Erythroblast (primary cell): ENCODE measurements around the gene TREM1.

ENCODE experiments used
- DNase-seq, 2 experiments: peaks; one replicate each; lab custom pipeline; 2025; lab: John Stamatoyannopoulos, UW
- GATA1 ChIP-seq: IDR thresholded peaks from 2 replicates; pipeline ENCODE4 v1.6.1; 2011; ENCODE audit warnings: low read depth, mild to moderate bottlenecking, control low read depth, low read length, moderate library complexity
- POLR2A ChIP-seq: IDR thresholded peaks from 2 replicates; pipeline ENCODE4 v1.6.1; 2011; ENCODE audit warnings: mild to moderate bottlenecking, low read length

The TREM1 gene

GRCh38 chr6:41280381-41281057 is 6.0 kb downstream of the TREM1 start:
- TF ChIP-seq GATA1 (no peak), POLR2A (no peak)
- no peak for DNase-seq

DNA sequence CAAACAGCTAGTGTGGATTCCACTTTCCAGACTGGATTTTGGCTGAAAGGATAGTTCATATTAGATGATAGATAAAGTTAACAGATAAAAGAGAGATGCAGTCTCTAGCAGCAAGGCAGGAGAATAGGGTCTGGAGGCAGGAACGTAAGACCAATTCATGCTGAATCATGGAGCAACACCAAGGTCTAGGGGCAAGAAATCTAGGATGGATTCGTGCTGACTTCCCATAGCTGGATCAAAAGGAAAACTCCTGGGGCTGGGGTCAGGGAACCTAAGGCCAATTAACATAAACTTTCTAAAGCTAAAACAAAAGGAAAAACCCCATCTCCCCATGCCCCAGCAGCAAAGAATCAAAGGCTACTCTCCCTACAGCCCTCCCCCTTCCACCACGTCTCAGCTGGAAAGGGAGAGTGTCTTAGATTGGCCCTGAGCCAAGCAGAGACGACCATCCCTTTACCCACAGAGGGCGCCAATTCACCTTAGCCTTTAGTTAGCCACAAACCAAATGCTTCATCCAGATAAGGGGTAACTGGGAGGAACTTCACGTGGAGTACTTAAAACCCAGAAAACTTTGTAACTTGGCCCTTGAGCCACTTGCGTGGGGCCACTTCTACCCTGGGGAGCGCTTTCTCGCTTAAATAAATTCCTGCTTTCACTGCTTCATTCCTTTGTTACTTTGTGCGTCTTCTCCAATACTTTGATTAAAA is 7.6 kb downstream of the TREM1 start:
- DNase-seq, result peak; percentile 94 to 95
- no peak for TF ChIP-seq POLR2A
- TF ChIP-seq GATA1, result no peak

GRCh38 chr6:41277605-41278004 is 8.9 kb downstream of the TREM1 start:
- no peak for DNase-seq
- TF ChIP-seq POLR2A, result no peak
- no peak for TF ChIP-seq GATA1

- no peak for DNase-seq
- TF ChIP-seq POLR2A, result no peak
- TF ChIP-seq GATA1, result no peak
Measured at GRCh38 chr6:41275489-41275888, 11.0 kb downstream of the TREM1 start.

DNA sequence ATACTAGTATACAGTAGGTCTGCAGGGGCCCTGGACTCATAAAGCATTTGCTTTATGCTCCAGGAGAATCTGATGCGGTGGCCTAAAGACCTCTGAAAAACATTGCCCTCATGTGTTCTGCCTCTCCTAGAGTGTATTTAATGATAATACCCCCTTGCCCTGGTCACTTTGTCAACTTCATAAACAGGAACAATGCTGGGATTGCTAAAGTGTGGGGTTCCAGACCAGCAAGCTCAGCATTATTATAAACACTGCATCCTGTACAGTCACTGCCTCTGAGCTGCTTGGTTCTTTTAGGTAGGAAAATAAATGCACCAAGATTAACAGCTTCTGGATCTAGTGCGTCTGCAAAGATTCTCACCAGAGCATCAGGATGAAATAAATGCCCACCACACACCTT is 12.2 kb downstream of the TREM1 start:
- no peak for DNase-seq
- TF ChIP-seq POLR2A (no peak), GATA1 (no peak)

- TF ChIP-seq POLR2A, result no peak
- TF ChIP-seq GATA1, result no peak
Measured at GRCh38 chr6:41273714-41274113, 12.8 kb downstream of the TREM1 start.

DNA sequence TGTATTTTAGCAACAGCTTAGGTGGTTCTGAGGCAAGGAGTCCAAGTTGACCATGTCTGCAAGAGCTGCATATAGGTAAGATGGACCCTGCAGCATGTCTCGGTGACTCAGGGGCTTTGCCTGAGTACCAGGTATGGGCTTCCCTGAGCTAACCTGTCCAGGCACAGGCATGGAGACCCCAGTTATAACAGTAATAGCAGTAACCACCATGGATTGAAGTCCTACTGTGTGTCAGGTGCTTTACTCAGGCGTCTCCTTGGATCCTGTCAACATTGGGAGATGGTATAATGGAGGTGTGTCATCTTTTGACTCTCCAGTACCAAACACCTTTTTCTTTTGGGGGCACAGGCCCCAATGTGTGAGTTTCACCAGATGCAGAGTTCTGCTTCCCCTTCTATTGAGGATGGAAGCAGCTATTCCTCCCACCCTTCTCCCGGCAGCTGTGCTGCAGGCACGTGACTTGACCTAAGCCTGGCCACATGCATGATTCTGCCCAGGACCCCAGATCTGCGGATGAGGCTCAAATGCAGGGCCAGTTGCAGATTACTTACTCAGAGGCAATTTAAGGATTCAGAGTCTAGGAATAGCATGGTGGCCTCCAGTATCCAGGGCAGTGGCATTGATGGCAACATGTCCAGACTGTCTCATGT is 13.8 kb downstream of the TREM1 start:
- no peak for DNase-seq
- no peak for TF ChIP-seq GATA1
- TF ChIP-seq POLR2A, result no peak

More at GRCh38 chr6:41273714-41274113, 12.8 kb downstream of the TREM1 start:
- no peak for DNase-seq

GRCh38 chr6:41271901-41272395 is 14.5 kb downstream of the TREM1 start:
- no peak for TF ChIP-seq POLR2A
- TF ChIP-seq GATA1, result no peak
- no peak for DNase-seq

DNA sequence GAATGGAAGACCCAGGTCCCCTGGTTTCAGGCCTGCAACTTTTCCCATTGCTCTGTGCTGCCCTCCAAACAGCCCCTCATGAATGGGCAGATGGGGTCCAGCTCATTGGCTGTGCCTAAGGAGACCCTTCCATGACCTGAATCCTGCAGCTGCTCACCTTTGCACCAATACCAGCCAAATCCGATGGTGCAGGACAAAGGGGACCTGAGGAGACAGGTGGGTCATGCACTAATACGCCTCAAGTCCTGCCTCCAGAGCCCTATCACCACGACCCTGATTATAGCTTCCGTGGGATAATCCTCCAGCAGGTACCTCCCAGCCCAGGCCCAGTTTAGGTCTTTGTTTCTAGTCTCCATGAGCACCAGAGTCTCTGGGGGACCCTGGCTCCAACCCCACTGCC is 16.8 kb downstream of the TREM1 start:
- TF ChIP-seq POLR2A (no peak), GATA1 (no peak)
- DNase-seq, result no peak

GRCh38 chr6:41269166-41269565 is 17.3 kb downstream of the TREM1 start:
- TF ChIP-seq GATA1 (no peak), POLR2A (no peak)
- DNase-seq, result no peak

- no peak for TF ChIP-seq GATA1
- TF ChIP-seq POLR2A, result no peak
- no peak for DNase-seq
Measured at GRCh38 chr6:41268478-41268877, 18.0 kb downstream of the TREM1 start.

DNA sequence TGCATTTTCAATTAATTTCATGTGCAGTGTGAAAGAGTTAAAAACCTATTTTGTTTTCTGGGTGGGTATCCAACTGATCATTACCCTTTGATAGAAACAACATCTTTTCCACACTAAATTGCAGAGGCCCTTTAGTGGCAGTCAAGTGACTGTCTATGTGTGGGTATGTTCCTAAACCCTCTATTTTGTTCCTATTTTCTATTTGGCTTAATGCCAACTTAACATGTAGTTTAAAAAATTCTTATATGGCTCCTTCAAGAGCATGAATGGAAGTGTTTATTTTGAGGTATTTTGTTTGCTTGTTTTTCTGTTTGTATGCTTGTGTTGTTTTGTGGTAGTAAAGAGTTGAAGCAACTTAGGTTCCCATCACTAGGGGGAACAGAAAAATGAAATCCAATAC is 19.9 kb downstream of the TREM1 start:
- TF ChIP-seq GATA1, result no peak
- TF ChIP-seq POLR2A, result no peak
- no peak for DNase-seq

DNA sequence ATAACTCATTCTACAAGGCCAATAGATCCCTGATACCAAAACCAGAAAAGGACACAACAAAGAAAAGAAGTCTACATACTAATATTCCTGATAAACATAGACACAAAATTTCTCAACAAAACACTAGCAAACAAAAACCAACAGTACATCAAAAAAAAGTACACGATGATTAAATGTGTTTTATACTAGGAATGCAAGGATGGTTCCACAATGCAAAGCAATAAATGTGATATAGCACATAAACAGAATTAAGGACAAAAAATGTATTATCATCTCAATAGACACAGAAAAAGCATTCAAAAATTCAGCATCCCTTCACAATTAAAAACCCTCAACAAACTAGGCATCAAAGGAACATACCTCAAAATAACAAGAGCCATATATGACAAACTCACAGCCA is 23.2 kb downstream of the TREM1 start:
- TF ChIP-seq GATA1 (no peak), POLR2A (no peak)
- no peak for DNase-seq

DNA sequence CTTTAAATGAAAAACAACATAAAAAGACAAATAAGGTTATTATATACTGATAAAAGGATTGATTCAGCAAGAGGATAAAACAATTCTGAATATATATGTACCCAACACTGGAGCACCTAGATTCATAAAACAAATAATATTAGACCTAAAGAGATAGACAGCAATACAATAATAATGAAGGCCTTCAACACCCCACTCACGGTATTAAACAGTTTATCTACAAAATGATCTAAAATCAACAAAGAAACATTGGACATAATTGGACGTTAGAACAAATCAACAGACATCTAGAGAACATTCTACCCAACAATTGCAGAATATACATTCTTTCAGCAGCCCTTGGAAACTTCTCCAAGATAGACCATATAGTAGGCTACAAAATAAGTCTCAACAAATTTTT is 24.1 kb downstream of the TREM1 start:
- no peak for TF ChIP-seq POLR2A
- TF ChIP-seq GATA1, result no peak
- no peak for DNase-seq
